Loucy (cell line): ENCODE results near the gene FNTB.

Source experiments
- CTCF ChIP-seq: fragments of 200-600 bp; sonication (generic); conservative IDR thresholded peaks from 2 replicates; pipeline ENCODE4 v1.5.1; 2014; ENCODE audit warnings: mild to moderate bottlenecking, antibody characterized with exemption, low read length
- EZH2phosphoT487 ChIP-seq: fragments of 200-600 bp; IDR thresholded peaks from 2 replicates; pipeline ENCODE4 v1.6.1; 2018; ENCODE audit warnings: antibody characterized with exemption, mild to moderate bottlenecking, moderate library complexity, borderline replicate concordance

DNA sequence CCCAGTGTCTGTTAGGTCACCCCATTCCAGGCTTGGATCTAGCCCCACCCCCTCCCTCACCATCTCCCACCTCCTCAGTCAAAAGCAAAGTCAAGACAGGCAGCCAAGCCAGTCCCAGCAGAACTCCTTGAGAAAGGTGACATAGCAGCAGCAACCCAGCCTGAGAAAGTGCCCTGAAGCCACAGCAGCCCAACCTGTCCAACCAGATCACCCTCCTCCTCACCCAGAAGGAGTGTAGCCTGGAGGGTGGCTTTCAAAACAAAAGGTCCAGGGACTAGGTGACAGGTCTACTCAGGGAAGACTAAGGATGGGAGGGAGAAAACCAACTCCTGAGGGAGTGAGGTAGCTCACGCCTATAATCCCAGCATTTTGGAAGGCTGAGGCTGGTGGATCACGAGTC lies 19.7 kb upstream of the FNTB start:
- TF ChIP-seq CTCF, result no peak
- no peak for TF ChIP-seq EZH2phosphoT487
